BE2C (cell line): ENCODE measurements around the gene BCL2A1.

Experiments used
- DNase-seq: peaks from one replicate; pipeline ENCODE4 v3.0.0-alpha.2; 2020
- H3K27me3 ChIP-seq: fragments of 250-450 bp; sonication (Bioruptor Pico); 2 replicates; pipeline ENCODE4 v1.5.1; 2020; ENCODE audit warnings: mild to moderate bottlenecking
- H3K36me3 ChIP-seq: fragments of 250-450 bp; sonication (Bioruptor Pico); 2 replicates; pipeline ENCODE4 v1.5.1; 2020; ENCODE audit warnings: mild to moderate bottlenecking
- H3K4me1 ChIP-seq: fragments of 250-450 bp; sonication (Bioruptor Pico); 2 replicates; pipeline ENCODE4 v1.5.1; 2020
- H3K4me3 ChIP-seq: 2 replicates; pipeline ENCODE4 v1.5.1; 2011; ENCODE audit warnings: low read depth, low read length
- H3K9me3 ChIP-seq: fragments of 250-450 bp; sonication (Bioruptor Pico); 2 replicates; pipeline ENCODE4 v1.5.1; 2020
- TF ChIP-seq, protein P1 (sequence below): IDR thresholded peaks from 2 replicates; pipeline ENCODE4 v1.5.1; 2012; ENCODE audit warnings: mild to moderate bottlenecking, low read depth, low read length

BCL2A1 gene

DNA sequence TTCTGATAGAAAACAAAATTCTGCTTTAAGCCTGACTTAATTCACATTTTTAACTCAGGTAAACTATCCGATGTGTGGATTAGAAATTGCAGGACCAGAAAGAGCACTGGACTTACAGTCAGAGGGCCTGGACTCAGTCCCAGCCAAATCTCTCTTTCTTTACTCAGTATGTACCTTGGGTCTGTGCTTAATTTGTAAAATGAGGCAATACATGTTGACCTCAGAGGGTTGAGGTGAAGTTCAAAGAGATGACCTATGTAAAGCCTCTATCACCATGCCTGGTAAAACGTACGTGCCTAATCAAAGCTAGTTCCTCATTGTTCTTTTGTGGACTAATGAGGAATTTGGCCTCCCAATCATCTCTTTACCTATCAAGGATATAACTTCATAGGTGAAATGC, 1.9 kb upstream of the BCL2A1 start:
- TF ChIP-seq, protein P1, sequence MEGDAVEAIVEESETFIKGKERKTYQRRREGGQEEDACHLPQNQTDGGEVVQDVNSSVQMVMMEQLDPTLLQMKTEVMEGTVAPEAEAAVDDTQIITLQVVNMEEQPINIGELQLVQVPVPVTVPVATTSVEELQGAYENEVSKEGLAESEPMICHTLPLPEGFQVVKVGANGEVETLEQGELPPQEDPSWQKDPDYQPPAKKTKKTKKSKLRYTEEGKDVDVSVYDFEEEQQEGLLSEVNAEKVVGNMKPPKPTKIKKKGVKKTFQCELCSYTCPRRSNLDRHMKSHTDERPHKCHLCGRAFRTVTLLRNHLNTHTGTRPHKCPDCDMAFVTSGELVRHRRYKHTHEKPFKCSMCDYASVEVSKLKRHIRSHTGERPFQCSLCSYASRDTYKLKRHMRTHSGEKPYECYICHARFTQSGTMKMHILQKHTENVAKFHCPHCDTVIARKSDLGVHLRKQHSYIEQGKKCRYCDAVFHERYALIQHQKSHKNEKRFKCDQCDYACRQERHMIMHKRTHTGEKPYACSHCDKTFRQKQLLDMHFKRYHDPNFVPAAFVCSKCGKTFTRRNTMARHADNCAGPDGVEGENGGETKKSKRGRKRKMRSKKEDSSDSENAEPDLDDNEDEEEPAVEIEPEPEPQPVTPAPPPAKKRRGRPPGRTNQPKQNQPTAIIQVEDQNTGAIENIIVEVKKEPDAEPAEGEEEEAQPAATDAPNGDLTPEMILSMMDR, result no peak
- Histone ChIP-seq H3K9me3 (no peaks in the 10 kb centered on the region), H3K4me1 (no peaks in the 10 kb centered on the region)

DNA sequence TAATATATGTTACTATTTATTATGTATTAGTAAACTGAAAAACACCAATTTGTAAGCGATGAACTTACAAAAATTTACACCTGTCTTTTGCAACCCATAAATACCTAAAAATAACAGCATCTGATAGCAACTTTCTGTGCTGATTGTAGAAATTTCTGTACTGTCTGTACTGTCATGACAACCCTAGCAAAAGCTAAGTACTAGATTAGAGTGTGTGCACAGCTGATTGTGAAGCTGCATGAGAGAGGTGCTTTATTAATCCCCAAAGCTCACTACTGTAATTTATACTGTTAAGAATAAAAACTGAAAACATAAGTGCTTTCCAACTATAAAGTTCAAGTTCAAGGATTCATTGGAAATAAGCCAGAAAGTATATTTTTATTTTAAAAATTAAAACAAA, 815 bp downstream of the BCL2A1 start:
- Histone ChIP-seq H3K4me1 (no peaks in the 10 kb centered on the region), H3K27me3 (no peaks in the 10 kb centered on the region), H3K36me3 (no peaks in the 10 kb centered on the region), H3K9me3 (no peaks in the 10 kb centered on the region), H3K4me3 (no peak overlapping the region)
- TF ChIP-seq, protein P1, result no peak
- DNase-seq, result no peak

More for the DNA sequence above, 1.9 kb upstream of the BCL2A1 start:
- Histone ChIP-seq H3K27me3 (no peaks in the 10 kb centered on the region), H3K4me3 (no peak overlapping the region), H3K36me3 (no peaks in the 10 kb centered on the region)
- no peak for DNase-seq

DNA sequence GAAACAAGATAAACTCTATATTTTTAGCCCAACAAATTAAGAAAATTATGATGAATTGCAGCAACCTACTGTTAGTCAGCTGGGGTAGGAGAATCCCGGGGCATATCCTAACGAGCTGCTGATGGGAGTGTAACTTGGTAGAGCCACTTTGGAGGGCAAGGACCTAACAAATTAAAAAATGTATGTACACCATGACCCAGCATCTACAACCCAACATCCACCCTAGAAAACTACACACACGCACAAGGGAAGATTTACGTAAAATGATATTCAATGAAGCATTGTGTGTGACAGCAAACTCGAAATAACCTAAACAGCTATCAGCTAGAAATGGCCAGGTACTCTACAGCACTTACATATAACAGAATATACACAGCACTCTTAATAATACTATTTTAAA, 1.9 kb downstream of the BCL2A1 start:
- TF ChIP-seq, protein P1, result no peak
- H3K4me1 ChIP-seq, result no peaks in the 10 kb centered on the region

DNA sequence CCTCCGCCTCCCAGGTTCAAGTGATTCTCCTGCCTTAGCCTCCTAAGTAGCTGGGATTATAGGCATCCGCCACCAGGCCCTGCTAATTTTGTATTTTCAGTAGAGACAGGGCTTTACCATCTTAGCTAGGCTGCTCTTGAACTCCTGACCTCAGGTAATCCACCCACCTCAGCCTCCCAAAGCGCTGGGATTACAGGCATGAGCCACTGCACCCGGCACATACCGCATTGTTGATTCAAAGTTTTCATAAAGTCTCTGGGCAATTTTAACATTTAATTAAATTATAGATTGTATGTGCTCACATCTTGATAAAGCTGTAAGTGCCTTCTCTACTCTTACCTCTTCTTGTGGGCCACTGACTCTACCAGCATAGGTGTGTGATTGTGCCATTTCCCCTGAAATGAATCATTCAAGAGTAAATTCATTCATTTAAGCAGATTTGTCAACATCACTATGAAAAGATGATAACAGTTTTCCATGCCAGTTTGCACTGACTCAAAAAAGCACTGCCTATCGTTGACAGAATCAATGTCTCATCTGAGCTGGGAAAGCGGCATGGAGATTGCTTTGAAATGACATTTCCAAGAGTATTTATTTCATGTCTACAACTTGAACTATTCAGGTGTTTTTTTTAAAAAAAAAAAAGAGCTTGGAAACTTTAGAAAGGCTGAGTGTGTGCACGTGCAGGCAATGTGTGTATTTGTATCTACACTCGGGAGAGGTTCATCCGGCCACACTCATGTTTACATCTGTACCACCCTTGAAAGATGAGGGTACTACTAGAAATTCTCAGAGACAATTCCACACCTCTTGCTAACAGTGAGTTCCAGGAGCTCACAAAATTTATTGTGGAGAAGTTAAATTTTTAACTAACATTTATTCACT, 3.5 kb downstream of the BCL2A1 start:
- Histone ChIP-seq H3K9me3 (no peaks in the 10 kb centered on the region), H3K36me3 (no peaks in the 10 kb centered on the region), H3K4me1 (no peaks in the 10 kb centered on the region), H3K27me3 (no peaks in the 10 kb centered on the region), H3K4me3 (no peak overlapping the region)
- TF ChIP-seq, protein P1, result no peak
- DNase-seq, result no peak

More for the DNA sequence above, 1.9 kb downstream of the BCL2A1 start:
- no peaks in the 10 kb centered on the region for H3K27me3 ChIP-seq
- no peak overlapping the region for H3K4me3 ChIP-seq
- H3K36me3 ChIP-seq, result no peaks in the 10 kb centered on the region
- DNase-seq, result no peak
- H3K9me3 ChIP-seq, result no peaks in the 10 kb centered on the region

DNA sequence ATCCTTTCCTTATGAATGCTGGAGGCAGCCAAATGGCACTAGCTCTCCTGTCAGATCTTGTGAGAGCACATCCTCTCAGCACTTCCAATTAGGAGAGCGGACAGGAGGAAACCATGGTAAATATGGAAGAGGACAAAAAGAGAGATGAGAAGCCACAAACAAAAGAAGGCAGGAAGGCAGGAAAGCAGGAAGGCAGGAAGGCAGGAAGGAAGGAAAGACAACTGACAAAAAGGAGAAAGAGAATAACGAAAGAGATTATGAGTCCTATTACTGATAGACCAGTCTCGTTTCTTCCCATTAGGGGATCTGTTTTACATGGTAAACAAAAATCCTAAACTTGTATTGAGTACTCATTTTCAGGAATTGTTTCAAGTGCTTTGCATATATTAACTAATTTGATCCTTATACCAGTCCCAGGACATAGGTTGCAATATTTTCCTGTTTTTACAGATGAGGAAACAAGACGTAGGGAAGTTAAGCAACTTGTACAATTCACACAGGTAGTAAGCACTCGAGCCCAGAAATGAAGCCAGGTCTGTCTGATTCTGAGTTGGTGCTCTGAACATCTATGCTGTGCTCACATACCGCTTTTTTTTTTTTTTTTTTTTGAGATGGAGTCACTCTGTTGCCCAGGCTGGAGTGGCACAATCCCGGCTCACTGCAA, 4.2 kb downstream of the BCL2A1 start:
- TF ChIP-seq, protein P1, result no peak
- Histone ChIP-seq H3K4me1 (no peaks in the 10 kb centered on the region), H3K4me3 (no peak overlapping the region), H3K36me3 (no peaks in the 10 kb centered on the region), H3K9me3 (no peaks in the 10 kb centered on the region), H3K27me3 (no peaks in the 10 kb centered on the region)
- DNase-seq, result no peak
